Muscle layer of colon (tissue), 2 donors: ENCODE measurements around the gene SLC39A1.

Source experiments
- H3K27ac ChIP-seq: one replicate; pipeline ENCODE4 v1.7.0; 2013; ENCODE audit warnings: low read depth, mild to moderate bottlenecking, low read length, moderate library complexity
- H3K27me3 ChIP-seq, 2 donors: one replicate each; pipeline ENCODE4 v1.7.0; 2013; ENCODE audit warnings: low read length in 2 of 2, mild to moderate bottlenecking in 2 of 2; ENCODE audit not compliant: insufficient read depth in 2 of 2, control insufficient read depth in 1 of 2
- H3K36me3 ChIP-seq: one replicate; pipeline ENCODE4 v1.7.0; 2013; ENCODE audit warnings: mild to moderate bottlenecking, low read length; ENCODE audit not compliant: insufficient read depth
- H3K4me1 ChIP-seq: one replicate; pipeline ENCODE4 v1.7.0; 2013; ENCODE audit warnings: mild to moderate bottlenecking, low read length; ENCODE audit not compliant: insufficient read depth
- H3K4me3 ChIP-seq, 2 donors: one replicate each; pipeline ENCODE4 v1.7.0; 2013; ENCODE audit warnings: low read length in 2 of 2, low read depth in 1 of 2, mild to moderate bottlenecking in 1 of 2, moderate library complexity in 1 of 2
- H3K9ac ChIP-seq: one replicate; pipeline ENCODE4 v1.7.0; 2013; ENCODE audit warnings: low read length
- H3K9me3 ChIP-seq: one replicate; pipeline ENCODE4 v1.7.0; 2013; ENCODE audit warnings: mild to moderate bottlenecking, low read length
- donor health status: abdominal sarcoma.
- donor health status: Adenocarcinoma of cecum.

Gene SLC39A1

DNA sequence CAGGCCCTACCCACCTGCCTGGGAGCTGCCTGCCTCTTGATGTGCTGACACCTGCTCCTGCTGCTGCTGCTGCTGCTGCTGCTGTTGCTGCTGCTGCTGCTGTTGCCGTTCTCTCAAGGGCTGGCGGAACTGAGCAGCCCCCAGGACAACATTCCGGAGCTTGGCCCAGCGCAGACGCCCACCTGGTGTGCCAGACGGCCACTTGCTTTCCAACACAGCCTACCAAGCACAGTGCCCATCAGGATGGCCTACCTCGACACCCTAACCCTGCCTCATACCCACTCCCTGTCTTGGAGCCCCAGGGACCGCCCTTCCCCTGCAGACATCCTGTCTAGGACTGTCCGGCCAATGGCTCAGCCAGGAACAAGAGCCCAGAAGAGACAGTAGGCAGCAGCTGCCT lies 28.6 kb downstream of the SLC39A1 start:
- peaks cover 74% of the 10 kb centered on the region for H3K36me3 ChIP-seq
- no peaks in the 10 kb centered on the region for H3K4me1 ChIP-seq
- no peak overlapping the region for H3K4me3 ChIP-seq
- no peak overlapping the region for H3K27ac ChIP-seq
- no peaks in the 10 kb centered on the region for H3K27me3 ChIP-seq
- H3K9ac ChIP-seq, result no peak overlapping the region
- no peaks in the 10 kb centered on the region for H3K9me3 ChIP-seq

DNA sequence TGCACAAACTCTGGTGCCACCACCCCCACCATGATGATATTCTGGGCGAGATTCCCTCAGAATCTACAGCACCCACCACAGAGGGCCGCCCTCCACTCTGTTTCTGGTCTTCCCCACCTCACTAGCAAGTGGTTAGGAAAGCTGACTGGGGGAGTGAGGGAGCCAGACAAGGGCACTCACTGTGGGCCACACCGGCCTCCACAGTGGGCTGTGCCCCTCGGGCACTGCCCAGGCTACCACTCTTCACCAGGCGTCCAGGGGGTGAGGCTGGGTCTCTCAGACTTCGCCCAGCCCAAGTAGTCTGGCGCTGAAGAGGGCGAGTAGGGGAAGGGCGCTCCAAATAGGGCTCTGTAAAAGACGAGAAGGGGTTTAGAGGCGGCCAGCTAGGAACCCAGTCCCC lies 29.4 kb downstream of the SLC39A1 start:
- Histone ChIP-seq H3K4me1 (no peaks in the 10 kb centered on the region), H3K9me3 (no peaks in the 10 kb centered on the region), H3K4me3 (no peak overlapping the region), H3K27ac (no peak overlapping the region), H3K27me3 (no peaks in the 10 kb centered on the region), H3K9ac (no peak overlapping the region), H3K36me3 (peaks cover 66% of the 10 kb centered on the region)

DNA sequence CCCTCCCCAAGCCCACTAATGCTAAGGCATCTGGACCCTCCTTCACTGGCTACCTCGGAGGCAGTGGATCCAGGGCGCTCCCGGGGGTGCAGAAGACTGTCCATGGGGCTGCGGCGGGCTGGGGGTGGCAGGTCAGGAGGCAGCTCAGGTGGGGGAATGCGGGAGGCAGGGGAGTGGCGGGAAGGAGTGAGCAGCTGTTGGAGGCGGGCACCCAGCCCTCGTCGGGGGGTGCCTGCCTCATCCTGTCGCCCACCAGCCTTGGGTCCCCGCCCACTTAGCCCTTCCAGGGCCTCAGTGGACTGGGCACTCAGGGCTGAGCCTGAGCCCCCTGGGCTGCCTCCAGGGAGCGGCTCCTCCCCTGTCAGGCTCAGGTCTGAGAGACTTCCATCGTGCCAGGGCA lies 29.9 kb downstream of the SLC39A1 start:
- Histone ChIP-seq H3K27ac (no peak overlapping the region), H3K9ac (no peak overlapping the region), H3K4me3 (no peak overlapping the region), H3K36me3 (peaks cover 64% of the 10 kb centered on the region), H3K4me1 (no peaks in the 10 kb centered on the region), H3K9me3 (no peaks in the 10 kb centered on the region), H3K27me3 (no peaks in the 10 kb centered on the region)

DNA sequence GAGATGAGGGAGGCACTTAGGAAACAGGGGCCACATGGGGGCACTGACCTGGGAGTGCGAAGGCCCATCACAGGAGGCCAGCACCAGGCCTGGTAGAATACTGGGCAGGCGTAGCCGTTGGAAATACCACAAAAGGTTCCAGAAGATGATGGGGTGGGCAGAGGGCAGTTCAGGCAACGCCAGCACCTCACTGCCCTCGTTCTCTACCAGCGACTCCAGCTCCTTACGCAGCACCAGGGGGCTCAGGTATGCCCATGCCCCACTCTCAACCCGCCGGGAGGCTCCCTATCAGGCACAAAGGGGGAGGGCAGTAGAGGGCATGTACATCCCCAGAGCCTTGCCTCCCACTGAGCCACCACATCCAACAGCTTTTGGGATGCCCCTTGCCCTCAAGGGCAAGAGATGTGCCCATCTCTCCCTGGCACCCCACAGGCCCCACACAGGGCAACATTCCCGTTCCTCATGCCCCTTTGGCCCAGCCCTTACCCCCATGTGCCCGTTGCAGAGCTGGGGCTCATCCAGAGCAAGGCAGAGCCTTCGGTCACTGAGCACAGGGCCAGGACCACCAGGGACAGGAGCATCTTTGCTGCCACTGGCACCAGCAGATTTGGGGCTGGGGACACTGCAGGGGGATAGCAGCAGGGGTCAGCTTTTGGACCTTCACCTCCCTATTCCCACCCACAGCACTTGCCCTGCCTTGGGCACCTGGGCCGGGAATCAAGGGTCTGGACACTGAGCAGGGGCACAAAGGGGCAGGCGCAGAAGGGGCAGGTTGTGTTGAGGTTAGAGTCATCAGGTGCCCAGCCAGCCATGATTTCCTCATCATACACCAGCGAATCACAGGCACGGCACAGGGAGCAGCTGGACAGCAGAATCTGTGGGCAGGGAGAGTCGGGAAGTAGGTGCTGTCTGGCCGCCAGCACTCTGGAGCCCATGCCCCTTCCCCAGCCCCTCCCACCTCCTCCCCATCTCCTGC lies 30.9 kb downstream of the SLC39A1 start:
- H3K9me3 ChIP-seq, result no peaks in the 10 kb centered on the region
- H3K27me3 ChIP-seq, result no peaks in the 10 kb centered on the region
- H3K27ac ChIP-seq, result no peak overlapping the region
- H3K36me3 ChIP-seq, result peaks cover 60% of the 10 kb centered on the region
- no peaks in the 10 kb centered on the region for H3K4me1 ChIP-seq
- H3K4me3 ChIP-seq, result no peak overlapping the region
- no peak overlapping the region for H3K9ac ChIP-seq

DNA sequence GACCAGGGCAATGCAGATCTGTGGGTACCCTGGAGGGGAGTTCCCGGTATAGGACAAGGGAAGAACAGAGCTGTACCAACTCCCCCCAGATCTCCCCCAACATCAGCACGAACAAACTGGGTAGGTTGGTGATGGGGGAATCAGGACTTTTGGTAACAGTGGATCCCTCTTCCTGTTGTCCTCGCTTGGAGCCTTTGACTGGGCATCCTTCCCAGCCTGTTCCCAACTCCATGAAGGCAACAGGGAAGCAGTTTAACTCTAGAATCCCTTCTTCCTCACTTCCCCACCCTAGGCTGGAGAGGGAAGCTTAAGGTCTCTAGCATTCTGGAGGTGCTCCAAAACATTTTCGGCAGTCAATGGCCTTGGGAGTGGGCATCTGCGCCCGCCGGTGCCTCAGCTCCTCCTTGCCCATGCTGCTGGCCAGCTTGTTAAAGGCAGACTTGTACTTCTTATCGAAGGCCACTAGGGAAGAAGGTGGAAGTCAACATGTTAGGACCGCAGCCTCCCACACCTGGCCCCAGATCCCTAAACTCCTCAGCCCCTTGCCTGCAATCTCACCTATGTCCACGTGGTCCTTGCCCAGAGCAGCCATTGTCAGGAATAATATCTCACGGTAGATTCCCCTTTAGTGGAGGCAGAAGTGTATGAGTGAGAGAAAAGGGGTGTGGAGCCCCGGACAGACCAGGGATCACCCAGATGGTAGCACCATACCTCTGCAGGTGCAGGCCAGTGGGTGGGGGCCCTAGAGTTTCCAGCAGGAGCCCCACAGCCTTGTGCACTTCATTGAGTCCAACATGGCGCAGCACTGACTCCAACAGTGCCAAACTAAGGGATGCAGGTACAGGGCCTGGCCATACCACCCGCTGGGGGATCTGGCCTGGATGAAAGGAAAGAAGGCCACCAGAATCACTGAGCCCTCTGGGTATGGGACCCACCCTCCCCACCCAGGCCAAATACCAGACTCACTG lies 33.1 kb downstream of the SLC39A1 start:
- Histone ChIP-seq H3K27me3 (no peaks in the 10 kb centered on the region), H3K4me3 (no peak overlapping the region), H3K9ac (no peak overlapping the region), H3K4me1 (no peaks in the 10 kb centered on the region), H3K9me3 (no peaks in the 10 kb centered on the region), H3K36me3 (peaks cover 39% of the 10 kb centered on the region), H3K27ac (no peak overlapping the region)

DNA sequence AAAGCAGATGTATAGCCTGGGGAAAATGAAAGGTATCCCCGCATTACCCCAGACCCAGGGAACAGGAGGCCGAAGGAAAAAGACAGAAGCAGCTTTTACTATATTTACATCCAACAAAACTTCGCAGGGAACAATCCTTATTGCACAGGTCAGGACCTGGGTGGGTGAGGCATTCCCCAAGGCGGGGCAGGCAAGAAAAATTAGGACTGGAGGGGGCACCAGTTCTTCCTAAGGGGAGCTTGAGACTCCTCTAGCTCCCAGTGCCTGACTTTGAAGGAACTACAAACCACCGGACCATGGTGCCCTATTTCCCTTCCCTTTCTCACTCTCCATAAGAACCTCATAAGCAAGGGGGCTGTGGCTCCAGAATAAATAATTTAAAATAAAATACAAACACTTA lies 33.9 kb downstream of the SLC39A1 start:
- H3K27ac ChIP-seq, result no peak overlapping the region
- H3K4me3 ChIP-seq, result no peak overlapping the region
- no peaks in the 10 kb centered on the region for H3K27me3 ChIP-seq
- H3K9me3 ChIP-seq, result no peaks in the 10 kb centered on the region
- peaks cover 31% of the 10 kb centered on the region for H3K36me3 ChIP-seq
- no peak overlapping the region for H3K9ac ChIP-seq
- no peaks in the 10 kb centered on the region for H3K4me1 ChIP-seq

DNA sequence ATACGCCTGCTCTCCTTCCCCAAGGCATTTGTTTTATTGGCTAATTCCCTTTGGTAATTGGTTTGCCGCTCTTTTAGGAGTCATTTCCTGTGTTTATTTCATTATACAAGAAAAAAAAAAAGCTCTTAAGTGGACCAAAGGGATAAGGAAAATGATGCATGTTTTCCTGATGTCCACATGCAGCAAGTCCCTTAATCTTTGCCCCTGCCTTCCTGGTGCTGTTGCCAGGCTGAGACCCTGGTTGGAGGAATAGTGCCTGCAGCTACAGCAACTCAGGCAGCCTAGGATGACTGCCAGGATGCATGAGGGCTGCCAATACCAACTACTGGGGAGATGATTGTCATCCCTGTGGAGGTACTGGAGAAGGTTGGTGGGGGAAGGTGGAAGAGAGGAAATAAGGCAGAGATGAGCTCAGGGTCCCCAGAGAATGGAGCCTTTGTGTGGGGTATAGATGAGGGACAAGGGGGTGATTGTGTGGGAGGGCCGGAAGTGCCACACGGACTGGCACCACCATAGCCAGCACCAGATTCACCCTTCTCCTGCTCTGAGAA lies 34.5 kb downstream of the SLC39A1 start:
- H3K27me3 ChIP-seq, result no peaks in the 10 kb centered on the region
- no peak overlapping the region for H3K9ac ChIP-seq
- H3K4me1 ChIP-seq, result peaks cover 3% of the 10 kb centered on the region
- H3K9me3 ChIP-seq, result no peaks in the 10 kb centered on the region
- no peak overlapping the region for H3K27ac ChIP-seq
- H3K36me3 ChIP-seq, result peaks cover 25% of the 10 kb centered on the region
- no peak overlapping the region for H3K4me3 ChIP-seq

DNA sequence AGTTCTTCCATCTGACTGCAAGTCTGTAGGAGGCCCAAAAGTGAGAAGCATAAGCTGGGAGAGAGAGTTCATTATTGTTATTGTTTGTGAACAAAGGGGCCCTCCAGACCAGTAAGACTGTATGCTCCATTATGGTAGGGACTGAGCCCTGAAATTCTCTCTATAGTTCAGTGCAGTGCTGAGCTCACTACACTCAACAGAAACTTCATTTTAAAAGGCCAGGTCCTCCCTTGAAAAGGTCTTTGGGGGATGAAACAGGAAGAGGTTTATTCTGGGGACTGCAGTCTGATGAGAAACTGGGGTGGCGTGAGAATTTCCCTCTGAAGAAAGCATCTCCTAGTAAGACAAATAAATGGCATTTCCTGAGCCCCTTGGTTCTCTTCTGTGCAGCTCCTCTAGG lies 35.1 kb downstream of the SLC39A1 start:
- Histone ChIP-seq H3K4me3 (no peak overlapping the region), H3K9me3 (no peaks in the 10 kb centered on the region), H3K27ac (no peak overlapping the region), H3K4me1 (peaks cover 6% of the 10 kb centered on the region), H3K27me3 (no peaks in the 10 kb centered on the region), H3K9ac (no peak overlapping the region), H3K36me3 (peaks cover 19% of the 10 kb centered on the region)

DNA sequence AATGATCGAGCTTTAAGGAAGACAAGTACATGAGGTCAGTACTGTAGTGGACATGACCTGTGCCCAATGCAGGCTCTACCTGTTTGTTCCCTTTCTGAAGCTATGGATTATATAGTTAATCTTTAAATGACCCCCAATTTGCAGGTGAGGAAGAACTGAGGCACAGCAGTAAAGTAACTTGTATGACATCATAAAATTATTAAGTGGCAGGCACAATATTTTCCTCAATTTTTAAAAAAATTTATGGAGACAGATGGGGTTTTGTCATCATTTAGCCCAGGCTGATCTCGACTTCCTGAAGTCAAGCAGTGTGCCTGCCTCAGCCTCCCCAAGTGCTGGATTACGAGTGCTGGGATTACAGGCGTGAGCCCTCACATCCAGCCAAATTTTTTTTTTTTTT lies 36.9 kb downstream of the SLC39A1 start:
- H3K27me3 ChIP-seq, result no peaks in the 10 kb centered on the region
- peaks cover 10% of the 10 kb centered on the region for H3K4me1 ChIP-seq
- no peaks in the 10 kb centered on the region for H3K9me3 ChIP-seq
- H3K36me3 ChIP-seq, result peaks cover 10% of the 10 kb centered on the region
- H3K27ac ChIP-seq, result no peak overlapping the region
- H3K4me3 ChIP-seq, result no peak overlapping the region
- no peak overlapping the region for H3K9ac ChIP-seq

DNA sequence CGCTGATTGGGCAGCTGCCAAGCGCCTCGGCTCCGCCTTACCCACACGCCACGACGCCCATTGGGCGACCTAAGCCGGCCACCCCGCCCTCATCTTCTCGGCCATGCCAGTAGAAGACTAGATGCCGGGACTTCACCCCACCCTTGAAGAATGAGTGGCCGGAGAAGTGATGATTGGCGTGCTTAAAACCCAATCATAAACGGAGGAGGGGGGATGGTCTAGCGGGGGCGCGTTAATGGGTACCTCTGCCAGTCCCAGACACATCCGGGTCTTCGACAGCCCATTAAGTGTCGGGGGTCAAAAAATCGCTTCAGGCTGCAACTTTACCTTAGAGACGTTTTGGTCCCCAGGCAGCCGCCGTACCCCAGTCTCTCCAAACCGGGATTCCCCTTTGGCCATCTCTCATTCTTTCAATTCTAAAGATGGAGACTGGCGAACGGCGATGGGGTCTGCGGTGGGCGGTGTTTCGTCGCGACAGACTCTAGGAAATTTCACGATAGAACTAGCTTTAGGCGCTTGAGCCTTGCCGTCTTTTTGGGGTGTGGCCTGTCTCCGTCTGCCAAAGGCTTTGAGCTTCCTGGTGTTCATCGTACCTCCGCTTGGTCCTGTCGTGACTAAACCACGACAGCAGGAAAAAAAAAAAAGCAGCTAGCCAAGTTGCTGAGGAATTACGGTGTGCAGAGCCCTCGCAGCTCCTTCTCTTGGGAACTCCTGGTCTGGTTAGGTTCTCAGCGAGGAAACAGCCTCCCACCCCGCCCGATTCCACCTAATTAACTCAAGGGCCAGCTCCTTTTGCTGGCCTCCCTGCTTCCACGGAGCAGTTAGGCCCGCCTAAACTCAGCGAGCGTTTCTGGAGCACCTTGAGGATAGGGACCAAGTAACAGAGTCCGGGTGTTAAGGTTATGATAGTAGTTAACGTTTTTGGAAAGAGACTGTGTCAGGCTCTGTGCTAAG lies 40.1 kb downstream of the SLC39A1 start, which contains the start of gene GATAD2B:
Gene GATAD2B (minus strand): TSS at position 1 of the 954 bp plus-strand sequence. CDS start 94,625 bp downstream, outside the sequence.
- H3K27ac ChIP-seq, result peak within 1 kb of the TSS; percentile 98
- H3K9ac ChIP-seq, result peak within 1 kb of the TSS; percentile 84
- H3K27me3 ChIP-seq, result no peaks in the 10 kb centered on the region
- no peaks in the 10 kb centered on the region for H3K36me3 ChIP-seq
- H3K4me3 ChIP-seq, result peak within 1 kb of the TSS; percentile 67 to 81
- H3K9me3 ChIP-seq, result no peaks in the 10 kb centered on the region
- peaks cover 35% of the 10 kb centered on the region for H3K4me1 ChIP-seq
